ENCODE measurements around the gene RCOR1.

RCOR1 gene

GRCh38 chr14:102776761-102777710, 184.6 kb downstream of the RCOR1 start, which contains the start of gene TRAF3:
Gene TRAF3 (plus strand): TSS chr14:102777449. CDS start chr14:102870202, 92,753 bp downstream.
- peak; percentile 50 for DNase-seq (ENCODE audit: low read depth)

DNA sequence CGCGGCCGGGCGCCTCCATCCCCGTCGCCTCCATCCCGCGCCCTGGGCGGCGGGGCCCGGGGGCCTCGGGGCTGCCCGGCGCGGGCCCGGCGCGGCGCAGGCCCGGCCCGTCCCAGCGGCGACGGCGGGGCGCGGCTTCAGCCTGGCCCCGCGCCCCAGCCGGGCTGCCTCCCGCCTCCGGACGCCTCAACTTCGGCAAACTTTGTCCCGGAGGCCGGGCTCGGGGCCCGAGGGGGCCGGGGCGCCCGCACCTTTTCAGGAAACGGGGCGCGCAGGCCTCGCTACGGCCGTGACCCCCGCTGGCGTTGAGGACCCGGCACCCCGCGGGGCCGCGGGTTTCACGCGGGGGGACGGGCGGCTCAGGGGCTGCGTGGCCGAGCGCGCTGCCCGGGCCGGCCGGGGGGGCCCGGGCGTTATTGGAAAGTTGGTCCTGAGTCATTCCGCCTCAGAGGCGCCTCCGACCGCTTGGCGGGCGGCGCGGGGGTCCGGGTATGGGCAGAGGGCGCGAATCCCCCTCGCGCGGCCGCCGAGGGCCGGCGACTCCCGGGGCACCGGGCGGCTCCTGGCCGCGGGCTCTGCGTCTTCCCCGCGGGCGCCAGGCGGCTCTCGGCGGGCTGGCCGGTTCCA, 185.4 kb downstream of the RCOR1 start:
- no peak for DNase-seq (ENCODE audit: low read depth)

DNA sequence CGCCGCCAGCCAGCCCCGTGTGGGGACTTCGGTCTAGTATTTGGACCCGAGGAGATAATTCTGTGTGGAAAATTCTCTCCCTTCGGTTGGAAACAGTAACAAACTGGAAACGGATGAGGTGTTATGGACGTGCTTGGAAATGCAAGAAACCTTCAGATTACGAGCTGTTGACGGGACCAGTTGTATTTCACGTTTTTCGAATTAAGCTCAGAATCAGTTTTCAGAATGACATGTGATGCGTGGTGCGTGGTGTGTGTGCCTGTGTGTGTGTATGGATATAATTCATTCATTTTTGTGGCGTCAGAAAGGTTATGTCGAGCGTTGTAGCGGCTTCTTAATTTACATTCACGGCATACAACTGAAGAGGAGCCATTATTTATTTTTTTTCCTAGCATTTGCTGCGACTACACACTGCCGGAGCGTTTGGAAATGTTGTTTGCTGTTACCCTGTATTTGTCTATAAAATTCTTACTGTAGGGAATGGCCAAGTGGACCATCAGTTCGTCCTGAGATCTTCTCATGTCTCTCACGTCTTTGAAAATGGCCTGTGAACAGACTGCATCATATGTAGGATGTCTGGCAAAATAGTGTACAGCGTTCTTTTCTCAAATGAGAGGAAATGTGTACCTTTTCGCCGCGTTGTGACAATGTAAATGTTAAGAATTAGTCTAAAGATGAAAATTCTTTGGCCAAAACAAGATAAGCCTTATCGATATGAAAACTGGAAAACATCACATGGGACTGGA, 186.1 kb downstream of the RCOR1 start:
- DNase-seq (ENCODE audit: low read depth) = no peak

- no peak for DNase-seq (ENCODE audit: low read depth)
These were observed 186.6 kb downstream of the RCOR1 start for GRCh38 chr14:102779084-102779462.

DNA sequence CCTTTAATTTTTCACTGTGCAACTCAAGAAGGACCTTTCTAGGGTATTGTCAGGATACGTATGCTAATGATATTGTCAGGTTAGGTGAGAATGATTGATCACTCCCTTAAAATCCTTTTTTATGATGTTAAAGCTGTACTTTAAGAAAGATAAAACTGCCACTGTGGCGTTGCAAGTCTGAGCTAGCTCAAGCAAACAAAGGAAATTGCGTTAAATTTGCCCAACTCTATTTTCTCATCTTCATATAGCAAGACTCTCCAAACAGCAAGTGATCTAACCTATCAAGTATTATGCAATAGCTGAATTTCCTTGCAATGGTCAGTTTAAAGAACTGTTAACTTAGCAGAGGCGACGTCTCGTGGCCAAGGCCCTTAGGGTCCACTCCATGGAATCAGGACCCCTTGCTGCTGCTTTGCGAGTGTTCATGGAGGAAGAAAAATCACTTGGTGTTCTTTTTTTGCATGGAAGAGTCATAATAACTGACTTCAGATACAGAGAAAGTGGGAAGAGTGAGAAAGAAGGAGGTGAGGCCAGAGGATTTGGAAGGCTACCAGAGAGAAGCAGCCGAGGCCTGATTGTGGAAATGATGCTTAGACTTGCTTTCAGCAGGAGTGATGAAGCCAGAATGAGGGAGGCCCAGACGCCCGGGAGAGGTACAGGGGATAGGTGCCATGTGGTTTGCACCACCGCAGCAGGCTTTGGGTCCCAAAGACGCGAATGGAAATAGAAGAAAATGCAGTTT, 187.3 kb downstream of the RCOR1 start:
- DNase-seq (ENCODE audit: low read depth) = no peak

Data from CMK (cell line).